ENCODE measurements around the gene TAF3. TPM values are rescaled to one million over a fixed set of nuclear protein-coding genes. Genes with fewer than 3 reads are reported as not detected.

Gene TAF3
- total and polyA plus RNA-seq, 4 donors: 3.4 to 7.0 (median 5.0) TPM

DNA sequence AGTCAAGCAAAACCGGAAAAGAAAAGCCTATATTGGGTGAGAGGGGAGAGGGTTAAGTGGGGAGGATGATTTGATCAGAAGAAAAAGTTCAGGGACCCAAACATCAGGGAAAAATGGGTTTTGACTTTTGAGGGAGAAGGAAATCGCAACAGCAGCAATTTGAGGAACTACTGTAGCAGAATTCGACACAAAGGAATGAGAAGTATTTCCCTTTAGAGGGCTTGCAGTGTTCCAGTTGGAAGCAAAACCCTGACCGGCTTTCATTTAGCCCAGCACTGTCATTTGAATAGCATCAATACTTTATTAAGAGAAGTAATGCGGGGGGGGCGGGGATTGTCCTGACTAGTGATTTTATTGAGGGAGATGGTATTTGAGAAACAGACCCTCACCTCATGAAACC is 199.0 kb downstream of the TAF3 start:
- peaks cover 4 to 16% (median 10%) of the 10 kb centered on the region in 4 donors for H3K36me3 ChIP-seq (ENCODE audit: control insufficient read depth in 4 of 4, insufficient read depth in 4 of 4, low read length in 4 of 4)
- no peak for DNase-seq
- peaks cover 0 to 6% (median 0%) of the 10 kb centered on the region in 5 donors for H3K4me1 ChIP-seq (ENCODE audit: control insufficient read depth in 5 of 5, insufficient read depth in 5 of 5, low read length in 5 of 5)
- WGBS, 2 donors: 65 to 66% methylated on average over 6 of the region's 6 CpGs
- no peaks in the 10 kb centered on the region for H3K27me3 ChIP-seq (ENCODE audit: control insufficient read depth in 3 of 3, insufficient read depth in 3 of 3, low read length in 2 of 3)
- peaks cover 0 to 2% (median 0%) of the 10 kb centered on the region in 4 donors for H3K9me3 ChIP-seq (ENCODE audit: control insufficient read depth in 4 of 4, insufficient read depth in 3 of 4, low read length in 3 of 4)
- ATAC-seq (ENCODE audit: insufficient read depth, low FRiP score): no peak
- no peak overlapping the region for H3K27ac ChIP-seq (ENCODE audit: low read depth in 1 of 2, low read length in 1 of 2)
- no peak overlapping the region for H3K9ac ChIP-seq (ENCODE audit: insufficient read depth in 1 of 2, low read length in 2 of 2)
- TF ChIP-seq, protein P1, sequence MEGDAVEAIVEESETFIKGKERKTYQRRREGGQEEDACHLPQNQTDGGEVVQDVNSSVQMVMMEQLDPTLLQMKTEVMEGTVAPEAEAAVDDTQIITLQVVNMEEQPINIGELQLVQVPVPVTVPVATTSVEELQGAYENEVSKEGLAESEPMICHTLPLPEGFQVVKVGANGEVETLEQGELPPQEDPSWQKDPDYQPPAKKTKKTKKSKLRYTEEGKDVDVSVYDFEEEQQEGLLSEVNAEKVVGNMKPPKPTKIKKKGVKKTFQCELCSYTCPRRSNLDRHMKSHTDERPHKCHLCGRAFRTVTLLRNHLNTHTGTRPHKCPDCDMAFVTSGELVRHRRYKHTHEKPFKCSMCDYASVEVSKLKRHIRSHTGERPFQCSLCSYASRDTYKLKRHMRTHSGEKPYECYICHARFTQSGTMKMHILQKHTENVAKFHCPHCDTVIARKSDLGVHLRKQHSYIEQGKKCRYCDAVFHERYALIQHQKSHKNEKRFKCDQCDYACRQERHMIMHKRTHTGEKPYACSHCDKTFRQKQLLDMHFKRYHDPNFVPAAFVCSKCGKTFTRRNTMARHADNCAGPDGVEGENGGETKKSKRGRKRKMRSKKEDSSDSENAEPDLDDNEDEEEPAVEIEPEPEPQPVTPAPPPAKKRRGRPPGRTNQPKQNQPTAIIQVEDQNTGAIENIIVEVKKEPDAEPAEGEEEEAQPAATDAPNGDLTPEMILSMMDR (IDR thresholded peaks at IDR 0.05; ENCODE audit: control extremely low read depth, extremely low read depth): no peak
- H3K4me3 ChIP-seq: no peak overlapping the region

DNA sequence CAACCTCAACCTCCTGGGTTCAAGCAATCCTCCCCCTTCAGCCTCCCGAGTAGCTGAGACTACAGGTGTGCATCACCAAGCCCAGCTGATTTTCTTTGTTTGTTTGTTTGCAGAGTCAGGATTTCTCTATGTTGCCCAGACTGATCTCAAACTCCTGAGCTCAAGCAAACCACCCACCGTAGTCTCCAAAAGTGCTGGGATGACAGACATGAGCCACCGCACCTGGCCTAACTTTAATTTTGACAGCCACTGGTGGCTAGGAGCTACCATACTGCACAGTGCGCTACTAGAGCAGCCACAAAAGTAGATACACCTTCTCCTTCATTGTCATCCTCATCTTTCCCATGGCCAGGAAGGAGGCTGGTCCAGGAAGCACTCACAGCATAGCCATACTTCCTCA is 205.0 kb downstream of the TAF3 start:
- no peak overlapping the region for H3K4me3 ChIP-seq
- H3K9ac ChIP-seq (ENCODE audit: insufficient read depth in 1 of 2, low read length in 2 of 2): no peak overlapping the region
- H3K27ac ChIP-seq (ENCODE audit: low read depth in 1 of 2, low read length in 1 of 2): no peak overlapping the region
- H3K9me3 ChIP-seq (ENCODE audit: control insufficient read depth in 4 of 4, insufficient read depth in 3 of 4, low read length in 3 of 4): peaks cover 0 to 2% (median 0%) of the 10 kb centered on the region in 4 donors
- WGBS, 2 donors: 80% methylated on average over 4 of the region's 4 CpGs
- H3K4me1 ChIP-seq (ENCODE audit: control insufficient read depth in 5 of 5, insufficient read depth in 5 of 5, low read length in 5 of 5): no peaks in the 10 kb centered on the region
- H3K36me3 ChIP-seq (ENCODE audit: control insufficient read depth in 4 of 4, insufficient read depth in 4 of 4, low read length in 4 of 4): no peaks in the 10 kb centered on the region
- DNase-seq: no peak
- peaks cover 0 to 13% (median 10%) of the 10 kb centered on the region in 3 donors for H3K27me3 ChIP-seq (ENCODE audit: control insufficient read depth in 3 of 3, insufficient read depth in 3 of 3, low read length in 2 of 3)
- TF ChIP-seq, protein P1 (IDR thresholded peaks at IDR 0.05; ENCODE audit: control extremely low read depth, extremely low read depth): no peak
- ATAC-seq (ENCODE audit: insufficient read depth, low FRiP score): no peak

DNA sequence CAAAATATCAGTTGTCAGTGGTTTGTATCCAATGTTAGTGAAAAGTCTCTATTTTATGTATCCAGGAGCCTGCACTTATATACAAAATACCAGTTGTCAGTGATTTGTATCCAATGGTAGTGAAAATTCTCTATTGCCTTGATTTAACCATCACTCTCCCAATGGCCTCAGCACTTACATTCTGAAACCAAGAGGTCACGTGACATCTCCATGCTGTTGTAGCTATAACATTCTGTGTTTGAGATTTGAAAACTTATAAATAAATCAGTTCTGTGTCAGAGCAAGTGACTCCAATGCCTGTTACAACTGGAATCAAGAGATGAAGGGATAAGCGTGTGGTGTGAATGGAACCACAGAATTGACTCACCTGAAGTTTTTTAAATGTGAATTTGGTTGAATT is 205.5 kb downstream of the TAF3 start:
- Histone ChIP-seq H3K9ac (ENCODE audit: insufficient read depth in 1 of 2, low read length in 2 of 2) (no peak overlapping the region), H3K4me3 (no peak overlapping the region), H3K27me3 (ENCODE audit: control insufficient read depth in 3 of 3, insufficient read depth in 3 of 3, low read length in 2 of 3) (peaks cover 0 to 13% (median 10%) of the 10 kb centered on the region in 3 donors), H3K9me3 (ENCODE audit: control insufficient read depth in 4 of 4, insufficient read depth in 3 of 4, low read length in 3 of 4) (peaks cover 0 to 2% (median 0%) of the 10 kb centered on the region in 4 donors), H3K36me3 (ENCODE audit: control insufficient read depth in 4 of 4, insufficient read depth in 4 of 4, low read length in 4 of 4) (no peaks in the 10 kb centered on the region), H3K4me1 (ENCODE audit: control insufficient read depth in 5 of 5, insufficient read depth in 5 of 5, low read length in 5 of 5) (no peaks in the 10 kb centered on the region), H3K27ac (ENCODE audit: low read depth in 1 of 2, low read length in 1 of 2) (no peak overlapping the region)
- 92 to 93% methylated on average over 2 of the region's 2 CpGs for WGBS, 2 donors
- ATAC-seq (ENCODE audit: insufficient read depth, low FRiP score) (no peak), DNase-seq (no peak)
- TF ChIP-seq, protein P1 (IDR thresholded peaks at IDR 0.05; ENCODE audit: control extremely low read depth, extremely low read depth): no peak
